OCI-LY7 (cell line): Measurements from ENCODE around the gene MRPL28. TPM values are rescaled to one million over a fixed set of nuclear protein-coding genes. Genes with fewer than 3 reads are reported as not detected.
"Not testable (repeated sequence)": the region's sequence is repeated elsewhere in the genome, so short reads cannot be mapped to it uniquely, and the experiment has no call there.

Experiments
- BruUV-seq: library from RNA; stranded (reverse); fragments of 400-500 nt; replicated peaks from 2 replicates; lab custom pipeline; 2021; lab: Mats Ljungman, UMichigan
- CTCF ChIA-PET: fragments of 300-600 bp; sonication (Branson Sonifier 250); formaldehyde crosslinking; loops from one replicate; lab custom pipeline; 2022; ENCODE audit warnings: antibody characterized with exemption; ENCODE audit not compliant: unreplicated experiment; lab: Charles Lee
- POLR2A ChIA-PET: fragments of 300-600 bp; sonication (Branson Sonifier 250); formaldehyde crosslinking; loops from one replicate; lab custom pipeline; 2022; ENCODE audit warnings: antibody characterized with exemption; lab: Charles Lee
- DNase-seq: peaks from one replicate; pipeline ENCODE4 v3.0.0-alpha.2; 2015; ENCODE audit warnings: low spot score
- H2AFZ ChIP-seq: fragments of 200-600 bp; sonication (generic), shearing (Covaris generic); 2 replicates; pipeline ENCODE4 v1.6.1; 2014; ENCODE audit warnings: mild to moderate bottlenecking, antibody characterized with exemption, low read length, moderate library complexity
- H3K27ac ChIP-seq: fragments of 200-600 bp; sonication (generic); 2 replicates; pipeline ENCODE4 v1.5.1; 2014; ENCODE audit warnings: mixed run types, low read depth, mild to moderate bottlenecking, moderate library complexity, low read length, inconsistent platforms; ENCODE audit not compliant: poor library complexity, severe bottlenecking
- H3K36me3 ChIP-seq: fragments of 200-600 bp; sonication (generic); 2 replicates; pipeline ENCODE4 v1.6.1; 2014; ENCODE audit warnings: mild to moderate bottlenecking, antibody characterized with exemption, low read length, moderate library complexity, mixed read lengths; ENCODE audit not compliant: insufficient read depth
- H3K4me1 ChIP-seq: fragments of 200-600 bp; sonication (generic); 2 replicates; pipeline ENCODE4 v1.5.1; 2014; ENCODE audit warnings: mild to moderate bottlenecking, low read length; ENCODE audit not compliant: insufficient read depth, poor library complexity, severe bottlenecking
- H3K4me2 ChIP-seq: fragments of 200-600 bp; sonication (generic); 2 replicates; pipeline ENCODE4 v1.6.1; 2014; ENCODE audit warnings: mild to moderate bottlenecking, low read length
- H3K4me3 ChIP-seq: fragments of 200-600 bp; sonication (generic); 2 replicates; pipeline ENCODE4 v1.5.1; 2014; ENCODE audit warnings: mild to moderate bottlenecking, low read depth, low read length; ENCODE audit not compliant: poor library complexity, severe bottlenecking
- H3K79me2 ChIP-seq: fragments of 200-600 bp; sonication (generic); 2 replicates; pipeline ENCODE4 v1.6.1; 2016; ENCODE audit warnings: low read depth, mild to moderate bottlenecking, low read length, moderate library complexity, mixed read lengths; ENCODE audit not compliant: insufficient read depth
- H3K9me2 ChIP-seq: fragments of 200-600 bp; sonication (generic); 2 replicates; pipeline ENCODE4 v1.6.1; 2016; ENCODE audit warnings: mild to moderate bottlenecking, low read length, mixed read lengths; ENCODE audit not compliant: insufficient read depth
- H3K9me3 ChIP-seq: fragments of 200-600 bp; sonication (generic); 2 replicates; pipeline ENCODE4 v1.6.1; 2014; ENCODE audit warnings: mild to moderate bottlenecking, mixed run types, low read length, mixed read lengths
- H4K20me1 ChIP-seq: fragments of 200-600 bp; sonication (generic); 2 replicates; pipeline ENCODE4 v1.6.1; 2014; ENCODE audit warnings: mild to moderate bottlenecking, antibody characterized with exemption, low read length, moderate library complexity, mixed read lengths; ENCODE audit not compliant: insufficient read depth
- CTCF ChIP-seq: fragments of 200-600 bp; sonication (generic); conservative IDR thresholded peaks from 2 replicates; pipeline ENCODE4 v1.5.1; 2014; ENCODE audit warnings: mild to moderate bottlenecking, antibody characterized with exemption, low read length, moderate library complexity, mixed read lengths
- EZH2phosphoT487 ChIP-seq: fragments of 200-600 bp; sonication (generic); IDR thresholded peaks from 2 replicates; pipeline ENCODE4 v1.6.1; 2018; ENCODE audit warnings: low read depth, borderline replicate concordance, mild to moderate bottlenecking, mixed run types, antibody characterized with exemption, low read length, moderate library complexity, mixed read lengths
- intact Hi-C: fragments of 100-400 bp; cut with micrococcal nuclease; formaldehyde crosslinking; loops from one replicate; pipeline ENCODE4 v1.10.0; 2022; ENCODE audit not compliant: unreplicated experiment
- total RNA-seq, 2 experiments: library from RNA; depleted of rRNA in 1 of 2; stranded (reverse); fragments of >200 nt in 1 of 2; shearing (Covaris generic) in 1 of 2; gene quantifications; 2 replicates each; pipeline ENCODE4 v1.2.3, GENCODE V29; 2014 to 2022

MRPL28 gene
- total RNA-seq, 2 experiments from 2014 or later: 84.6 to 113 TPM

DNA sequence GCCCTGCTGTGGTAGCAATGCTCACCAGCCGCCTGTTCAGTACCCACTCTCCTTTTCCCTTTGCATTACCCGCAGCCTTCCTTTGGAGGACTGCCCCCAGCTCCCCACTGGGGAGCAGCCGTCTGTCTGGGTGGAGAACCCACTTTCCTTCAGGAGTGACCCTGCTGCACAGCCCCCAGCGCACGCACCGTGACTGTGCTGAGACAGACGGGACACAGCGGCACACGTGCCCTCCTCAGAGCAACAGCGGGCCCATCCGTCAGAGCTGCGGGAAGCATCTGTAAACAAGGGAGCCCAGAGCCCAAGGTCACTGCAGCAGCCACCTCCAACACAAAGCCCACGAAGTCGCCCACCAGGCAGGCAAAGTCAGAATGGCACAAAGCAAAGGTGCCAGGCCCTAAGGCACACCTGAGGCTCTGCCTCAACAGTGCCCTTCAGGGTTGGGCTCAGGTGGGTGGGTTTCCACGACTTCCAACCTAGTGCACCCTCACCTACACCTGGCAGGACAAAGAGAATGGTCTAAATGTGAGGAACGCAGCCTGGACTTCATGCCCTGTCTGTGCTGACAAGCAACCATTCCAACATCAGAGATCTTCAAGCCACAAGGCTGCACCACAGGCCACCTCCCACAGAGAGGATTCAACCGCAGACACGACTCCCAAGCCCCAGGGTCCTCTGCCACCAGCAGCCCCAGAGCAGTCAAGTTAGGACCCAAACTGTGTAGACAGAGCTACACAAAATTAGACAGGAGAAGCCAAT lies 27.7 kb downstream of the MRPL28 start:
- no peaks in the 10 kb centered on the region for H3K4me1 ChIP-seq
- BruUV-seq: no TSS peak
- no peak overlapping the region for H3K4me3 ChIP-seq
- CTCF ChIA-PET: no interaction called here
- TF ChIP-seq EZH2phosphoT487 (no peak), CTCF (no peak)
- H3K36me3 ChIP-seq: peaks cover 25% of the 10 kb centered on the region
- no peak overlapping the region for H3K4me2 ChIP-seq
- H4K20me1 ChIP-seq: 0 out of 2 replicates have a peak, but pooled peaks cover 6% of the 10 kb centered on the region
- intact Hi-C loops: no loop called here
- no peaks in the 10 kb centered on the region for H3K9me3 ChIP-seq
- no peak overlapping the region for H2AFZ ChIP-seq
- no peak for DNase-seq
- POLR2A ChIA-PET: interaction anchor here (0.5 kb wide), 1 partner anchor 1629 kb away, joined by 3 read pairs; no protein-coding TSS in a partner anchor
- H3K27ac ChIP-seq: no peak overlapping the region
- H3K9me2 ChIP-seq: no peaks in the 10 kb centered on the region
- peaks cover 32% of the 10 kb centered on the region; the same call in 1 of the 2 replicates for H3K79me2 ChIP-seq

DNA sequence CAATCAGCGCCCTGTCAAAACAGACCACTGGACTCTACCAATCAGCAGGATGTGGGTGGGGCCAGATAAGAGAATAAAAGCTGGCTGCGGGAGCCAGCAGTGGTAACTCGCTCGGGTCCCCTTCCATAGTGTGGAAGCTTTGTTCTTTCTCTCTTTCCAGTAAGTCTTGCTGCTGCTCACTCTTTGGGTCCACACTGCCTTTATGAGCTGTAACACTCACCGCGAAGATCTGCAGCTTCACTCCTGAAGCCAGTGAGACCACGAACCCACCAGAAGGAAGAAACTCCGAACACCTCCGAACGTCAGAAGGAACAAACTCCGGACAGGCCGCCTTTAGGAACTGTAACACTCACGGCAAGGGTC lies 28.4 kb downstream of the MRPL28 start:
- H3K4me3 ChIP-seq, H3K27ac ChIP-seq, intact Hi-C loops, DNase-seq, H2AFZ ChIP-seq, H3K9me3 ChIP-seq, CTCF ChIA-PET, H3K4me2 ChIP-seq, H4K20me1 ChIP-seq, BruUV-seq, H3K4me1 ChIP-seq, H3K9me2 ChIP-seq: not testable (repeated sequence)
- peaks cover 37% of the 10 kb centered on the region; the same call in 1 of the 2 replicates for H3K79me2 ChIP-seq
- H3K36me3 ChIP-seq: peaks cover 25% of the 10 kb centered on the region
- POLR2A ChIA-PET: interaction anchor here (0.5 kb wide), 1 partner anchor 1629 kb away, joined by 3 read pairs; no protein-coding TSS in a partner anchor

DNA sequence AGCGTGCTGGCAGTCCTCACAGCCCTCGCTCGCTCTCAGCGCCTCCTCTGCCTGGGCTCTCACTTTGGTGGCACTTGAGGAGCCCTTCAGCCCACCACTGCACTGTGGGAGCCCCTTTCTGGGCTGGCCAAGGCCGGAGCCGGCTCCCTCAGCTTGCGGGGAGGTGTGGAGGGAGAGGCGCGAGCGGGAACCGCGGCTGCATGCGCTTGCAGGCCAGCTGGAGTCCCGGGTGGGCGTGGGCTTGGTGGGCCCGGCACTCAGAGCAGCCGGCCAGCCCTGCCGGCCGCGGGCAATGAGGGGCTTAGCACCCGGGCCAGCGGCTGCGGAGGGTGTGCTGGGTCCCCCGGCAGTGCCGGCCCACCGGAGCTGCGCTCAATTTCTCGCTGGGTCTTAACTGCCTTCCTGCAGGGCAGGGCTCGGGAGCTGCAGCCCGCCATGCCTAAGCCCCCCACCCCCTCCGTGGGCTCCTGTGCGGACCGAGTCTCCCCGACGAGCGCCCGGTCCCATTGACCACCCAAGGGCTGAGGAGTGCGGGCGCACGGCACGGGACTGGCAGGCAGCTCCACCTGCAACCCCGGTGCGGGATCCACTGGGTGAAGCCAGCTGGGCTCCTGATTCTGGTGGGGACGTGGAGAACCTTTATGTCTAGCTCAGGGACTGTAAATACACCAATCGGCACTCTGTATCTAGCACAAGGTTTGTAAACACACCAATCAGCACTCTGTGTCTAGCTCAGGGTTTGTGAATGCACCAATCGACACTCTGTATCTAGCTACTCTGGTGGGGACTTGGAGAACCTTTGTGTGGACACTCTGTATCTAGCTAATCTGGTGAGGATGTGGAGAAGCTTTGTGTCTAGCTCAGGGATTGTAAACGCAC lies 29.0 kb downstream of the MRPL28 start:
- H4K20me1 ChIP-seq, BruUV-seq, H3K27ac ChIP-seq, H3K4me3 ChIP-seq, intact Hi-C loops, H3K4me2 ChIP-seq, DNase-seq, CTCF ChIA-PET, H2AFZ ChIP-seq, POLR2A ChIA-PET, H3K9me3 ChIP-seq, H3K9me2 ChIP-seq, H3K4me1 ChIP-seq: not testable (repeated sequence)
- H3K36me3 ChIP-seq: peaks cover 22% of the 10 kb centered on the region
- peaks cover 39% of the 10 kb centered on the region; the same call in 1 of the 2 replicates for H3K79me2 ChIP-seq
